HFFc6 (cell line): Measurements from ENCODE around the gene SLA2. TPM values are rescaled to one million over a fixed set of nuclear protein-coding genes. Genes with fewer than 3 reads are reported as not detected.

Experiments used
- DNase-seq: peaks from one replicate; pipeline ENCODE4 v3.0.0-alpha.2; 2018
- H3K27ac Mint-ChIP-seq: 2 replicates; pipeline ENCODE4 v1.8.0; 2020; ENCODE audit warnings: mild to moderate bottlenecking, mixed read lengths
- H3K27me3 Mint-ChIP-seq: 2 replicates; pipeline ENCODE4 v1.8.0; 2021; ENCODE audit warnings: mild to moderate bottlenecking, moderate library complexity, mixed read lengths; ENCODE audit not compliant: insufficient read depth
- H3K36me3 Mint-ChIP-seq: 2 replicates; pipeline ENCODE4 v1.8.0; 2021; ENCODE audit warnings: low read depth, mixed read lengths
- H3K4me1 Mint-ChIP-seq: 2 replicates; pipeline ENCODE4 v1.8.0; 2020; ENCODE audit warnings: low read depth, mixed read lengths
- H3K4me3 Mint-ChIP-seq: 2 replicates; pipeline ENCODE4 v1.8.0; 2020; ENCODE audit warnings: mild to moderate bottlenecking, moderate library complexity, mixed read lengths
- H3K9me3 Mint-ChIP-seq: 2 replicates; pipeline ENCODE4 v1.8.0; 2020; ENCODE audit warnings: mild to moderate bottlenecking, mixed read lengths
- CTCF ChIP-seq: fragments of 200-600 bp; sonication (generic); IDR thresholded peaks from 2 replicates; pipeline ENCODE4 v1.5.0; 2021; ENCODE audit warnings: antibody characterized with exemption, mild to moderate bottlenecking
- total RNA-seq, 6 experiments: library from RNA; stranded (reverse); fragmentation: NEBNext Ultra II Directional; extraction: Animal tissue kit (Norgen Biotek cat#: 25700); gene quantifications; 2 replicates in 1 of 6; 3 replicates in 5 of 6; pipeline ENCODE4 v1.2.3, GENCODE V29; 2021

SLA2 gene
- total RNA-seq, 6 experiments from 2014 or later = not detected

- no peak overlapping the region for H3K4me3 Mint-ChIP-seq
- H3K27me3 Mint-ChIP-seq = peaks cover 12% of the 10 kb centered on the region
- no peak for DNase-seq
- H3K9me3 Mint-ChIP-seq = peaks cover 8% of the 10 kb centered on the region; the same call in 1 of the 2 replicates
- H3K4me1 Mint-ChIP-seq = no peaks in the 10 kb centered on the region
- no peak overlapping the region for H3K27ac Mint-ChIP-seq
- no peak for TF ChIP-seq CTCF
- no peaks in the 10 kb centered on the region for H3K36me3 Mint-ChIP-seq
These were observed 83.3 kb downstream of the SLA2 start for GRCh38 chr20:36562724-36563123.

Other genes with a start within 250 kb of the SLA2 start
- gene MYL9, start 104.7 kb downstream of the SLA2 start, total RNA-seq = 1,000 to 10,000 TPM; 1,181 to 1,631 (median 1,227) TPM
- 10 to 100 TPM in 1 of 6 experiments, 1 to 10 TPM in 5; 5.5 to 12.0 (median 7.7) TPM for gene TGIF2, start 72.6 kb downstream of the SLA2 start, total RNA-seq
- gene RAB5IF, start 40.4 kb downstream of the SLA2 start, total RNA-seq = 100 to 1,000 TPM in 3 of 6 experiments, 10 to 100 TPM in 3; 94.5 to 105 (median 100) TPM
- gene NDRG3, start 99.9 kb upstream of the SLA2 start, total RNA-seq = 10 to 100 TPM; 32.8 to 42.3 (median 37.2) TPM
- 10 to 100 TPM in 5 of 6 experiments, 1 to 10 TPM in 1; 8.6 to 15.7 (median 14.0) TPM for gene DSN1, start 127.6 kb upstream of the SLA2 start, total RNA-seq
- under 1 TPM; 0.17 to 0.55 (median 0.39) TPM for gene TLDC2, start 229.9 kb upstream of the SLA2 start, total RNA-seq